K562 (cell line): ENCODE results near the gene OSGEP. TPM values are rescaled to one million over a fixed set of nuclear protein-coding genes. Genes with fewer than 3 reads are reported as not detected.

Experiments
- ARNT ChIP-seq, 2 experiments: fragments of 450-650 bp; IDR thresholded peaks; 2 replicates each; pipeline ENCODE4 v1.6.1; 2016; ENCODE audit warnings: mild to moderate bottlenecking in 1 of 2
- EP300 ChIP-seq: IDR thresholded peaks from 2 replicates; pipeline ENCODE4 v1.6.1; 2012; ENCODE audit warnings: low read length, improper control_type of control experiment
- FOSL1 ChIP-seq: fragments of 200-800 bp; sonication (Bioruptor generic); conservative IDR thresholded peaks from 2 replicates; pipeline ENCODE4 v1.6.1; 2016; ENCODE audit warnings: missing genetic modification characterization, missing compliant biosample characterization
- HNRNPLL ChIP-seq: fragments of 200-400 bp; formaldehyde crosslinking; IDR thresholded peaks from 2 replicates; pipeline ENCODE4 v1.6.1; 2017; ENCODE audit warnings: low read length, low read depth, mild to moderate bottlenecking; ENCODE audit not compliant: poor library complexity, severe bottlenecking
- ILF3 ChIP-seq: fragments of 450-650 bp; IDR thresholded peaks from 2 replicates; pipeline ENCODE4 v1.6.1; 2018; ENCODE audit warnings: antibody characterized with exemption, mild to moderate bottlenecking, moderate library complexity, borderline replicate concordance
- JUND ChIP-seq, 2 experiments: IDR thresholded peaks; 2 replicates in 1 of 2; 3 replicates in 1 of 2; pipeline ENCODE4 v1.6.1; 2011; ENCODE audit warnings: borderline replicate concordance in 2 of 2, low read depth in 2 of 2, low read length in 2 of 2, improper control_type of control experiment in 1 of 2, missing biosample characterization in 1 of 2, missing genetic modification characterization in 1 of 2, missing genetic modification reagents in 1 of 2
- KAT7 ChIP-seq: sonication (generic); formaldehyde crosslinking; IDR thresholded peaks from 2 replicates; pipeline ENCODE4 v1.8.0; 2022; ENCODE audit warnings: missing genetic modification reagents, mild to moderate bottlenecking, borderline replicate concordance
- NFYB ChIP-seq: IDR thresholded peaks from 2 replicates; pipeline ENCODE4 v1.6.1; 2011; ENCODE audit warnings: mild to moderate bottlenecking, moderate library complexity; ENCODE audit not compliant: insufficient read length; ENCODE audit errors: extremely low read depth
- POLR2B ChIP-seq: fragments of 450-650 bp; IDR thresholded peaks from 2 replicates; pipeline ENCODE4 v1.6.1; 2018; ENCODE audit warnings: low read depth; ENCODE audit not compliant: partially characterized antibody
- RBM22 ChIP-seq: fragments of 200-400 bp; formaldehyde crosslinking; IDR thresholded peaks from 2 replicates; pipeline ENCODE4 v1.6.1; 2018; ENCODE audit warnings: low read length, low read depth; ENCODE audit not compliant: poor library complexity, severe bottlenecking
- RHOXF2B ChIP-seq: fragments of 250-450 bp; sonication (Bioruptor Pico); conservative IDR thresholded peaks from 2 replicates; pipeline ENCODE4 v1.5.1; 2021
- SNRNP70 ChIP-seq: fragments of 200-400 bp; formaldehyde crosslinking; optimal IDR thresholded peaks from 2 replicates; pipeline ENCODE3; 2017; ENCODE audit warnings: low read depth, low read length
- ZNF551 ChIP-seq: fragments of 250-450 bp; sonication (Bioruptor Pico); IDR thresholded peaks from 2 replicates; pipeline ENCODE4 v1.5.0; 2021; ENCODE audit warnings: mild to moderate bottlenecking, moderate library complexity
- polyA plus RNA-seq, 8 experiments: library from polyadenylated mRNA; depleted of rRNA in 4 of 8; stranded (reverse) in 5 of 8; unstranded in 3 of 8; fragments of >200 nt; fragmentation: Nextera tagmentation in 2 of 8; fragmentation: Illumina TruSeq in 1 of 8; extraction: Ambion mirVana in 2 of 8; extraction: Trizol in 1 of 8; gene quantifications; 2 replicates each; pipeline versions ENCODE4 v1.2.1 to v1.2.3, GENCODE V29; 2011 to 2014; ENCODE audit warnings: inconsistent platforms in 1 of 8, missing spikeins in 1 of 8
- total RNA-seq, 7 experiments: library from RNA; depleted of rRNA in 6 of 7; stranded (reverse); fragments of >200 nt in 6 of 7; fragmentation: Illumina TruSeq in 2 of 7; extraction: Trizol in 2 of 7; gene quantifications; 2 replicates each; pipeline versions ENCODE4 v1.2.1 to v1.2.3, GENCODE V29; 2011 to 2021; ENCODE audit warnings: low replicate concordance in 1 of 7
- TF ChIP-seq, protein P1 (sequence below): fragments of 250-450 bp; sonication (Bioruptor Pico); IDR thresholded peaks from 2 replicates; pipeline ENCODE4 v1.5.0; 2020; ENCODE audit warnings: mild to moderate bottlenecking, borderline replicate concordance
- TF ChIP-seq, protein P2 (sequence below): fragments of 250-450 bp; sonication (Bioruptor Pico); IDR thresholded peaks from 2 replicates; pipeline ENCODE4 v1.8.0; 2022; ENCODE audit warnings: inconsistent platforms, mild to moderate bottlenecking, moderate library complexity, borderline replicate concordance
- TF ChIP-seq, protein P3 (sequence below), 3 experiments: fragments of 200-800 bp in 1 of 3; sonication (Bioruptor generic) in 1 of 3; sonication (generic) in 1 of 3; formaldehyde crosslinking in 1 of 3; IDR thresholded peaks; 2 replicates each; pipeline versions ENCODE4 v1.6.1 to v1.8.0; 2016 to 2022; ENCODE audit warnings: mild to moderate bottlenecking in 2 of 3, missing compliant biosample characterization in 2 of 3, missing genetic modification characterization in 2 of 3, missing genetic modification reagents in 1 of 3
- TF ChIP-seq, protein P4 (sequence below), 2 experiments: IDR thresholded peaks; 2 replicates each; pipeline ENCODE4 v1.6.1; 2011; ENCODE audit warnings: borderline replicate concordance in 1 of 2, control low read depth in 1 of 2, low read depth in 1 of 2, low read length in 1 of 2, mild to moderate bottlenecking in 1 of 2, mixed read lengths in 1 of 2, moderate library complexity in 1 of 2; ENCODE audit not compliant: insufficient read depth in 1 of 2, insufficient read length in 1 of 2, poor library complexity in 1 of 2, severe bottlenecking in 1 of 2; ENCODE audit errors: extremely low read depth in 1 of 2
- TF ChIP-seq, protein P5 (sequence below): fragments of 250-450 bp; sonication (Bioruptor Pico); IDR thresholded peaks from 2 replicates; pipeline ENCODE4 v1.8.0; 2022; ENCODE audit warnings: inconsistent platforms

Gene OSGEP
- total and polyA plus RNA-seq, 9 of the 15 experiments (the other 6 are each of a cell fraction or from before 2014, with no cell fraction given): 32.1 to 59.2 (median 44.1) TPM

DNA sequence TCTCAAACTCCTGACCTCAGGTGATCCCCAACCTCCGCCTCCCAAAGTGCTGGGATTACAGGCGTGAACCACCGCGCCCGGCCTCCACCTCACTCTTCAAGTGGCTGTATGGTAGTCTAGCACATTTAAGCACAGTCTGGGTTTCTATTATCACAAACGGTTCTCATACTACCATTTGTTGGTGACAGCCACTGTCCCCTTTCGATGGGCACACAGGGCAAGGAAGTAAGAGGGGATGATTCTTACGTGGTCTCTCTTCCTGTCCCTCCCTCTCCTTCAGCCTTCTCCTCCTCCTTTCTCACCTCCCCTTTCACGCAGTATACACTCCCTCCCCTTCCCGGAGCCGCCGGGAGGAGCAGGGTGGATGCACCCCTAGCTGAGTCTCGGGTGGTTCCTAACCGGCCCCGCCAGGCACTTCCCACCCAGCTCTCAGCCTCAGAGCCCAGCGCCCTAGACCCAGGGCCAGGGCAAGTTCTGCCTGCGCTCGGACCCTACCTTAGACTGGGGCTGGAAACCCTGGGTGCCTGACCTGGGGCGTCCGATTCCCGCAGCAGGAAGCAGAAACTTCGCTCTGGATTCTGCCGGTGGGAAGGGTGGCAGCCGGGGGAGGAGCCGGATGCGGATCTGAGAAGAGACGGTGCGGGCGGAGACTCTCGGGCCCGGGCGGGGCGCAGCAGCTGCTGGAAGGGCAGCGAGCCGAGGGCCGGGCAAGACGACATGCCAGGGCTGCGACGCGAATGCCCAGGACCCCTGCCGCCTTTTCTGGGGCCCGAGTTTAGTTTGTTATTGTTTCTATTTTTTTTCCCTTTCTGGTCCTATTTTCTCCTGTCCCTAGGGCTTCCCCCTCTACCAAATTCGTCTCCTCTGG lies 41.5 kb downstream of the OSGEP start, which contains the start of gene TEP1 (continued):
- TF ChIP-seq, protein P1, sequence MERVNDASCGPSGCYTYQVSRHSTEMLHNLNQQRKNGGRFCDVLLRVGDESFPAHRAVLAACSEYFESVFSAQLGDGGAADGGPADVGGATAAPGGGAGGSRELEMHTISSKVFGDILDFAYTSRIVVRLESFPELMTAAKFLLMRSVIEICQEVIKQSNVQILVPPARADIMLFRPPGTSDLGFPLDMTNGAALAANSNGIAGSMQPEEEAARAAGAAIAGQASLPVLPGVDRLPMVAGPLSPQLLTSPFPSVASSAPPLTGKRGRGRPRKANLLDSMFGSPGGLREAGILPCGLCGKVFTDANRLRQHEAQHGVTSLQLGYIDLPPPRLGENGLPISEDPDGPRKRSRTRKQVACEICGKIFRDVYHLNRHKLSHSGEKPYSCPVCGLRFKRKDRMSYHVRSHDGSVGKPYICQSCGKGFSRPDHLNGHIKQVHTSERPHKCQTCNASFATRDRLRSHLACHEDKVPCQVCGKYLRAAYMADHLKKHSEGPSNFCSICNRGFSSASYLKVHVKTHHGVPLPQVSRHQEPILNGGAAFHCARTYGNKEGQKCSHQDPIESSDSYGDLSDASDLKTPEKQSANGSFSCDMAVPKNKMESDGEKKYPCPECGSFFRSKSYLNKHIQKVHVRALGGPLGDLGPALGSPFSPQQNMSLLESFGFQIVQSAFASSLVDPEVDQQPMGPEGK (CRISPR knock-in tag): no peak
- TF ChIP-seq RBM22: no peak
- no peak for TF ChIP-seq SNRNP70
- no peak for TF ChIP-seq ZNF551 (CRISPR knock-in tag)
- TF ChIP-seq, protein P2, sequence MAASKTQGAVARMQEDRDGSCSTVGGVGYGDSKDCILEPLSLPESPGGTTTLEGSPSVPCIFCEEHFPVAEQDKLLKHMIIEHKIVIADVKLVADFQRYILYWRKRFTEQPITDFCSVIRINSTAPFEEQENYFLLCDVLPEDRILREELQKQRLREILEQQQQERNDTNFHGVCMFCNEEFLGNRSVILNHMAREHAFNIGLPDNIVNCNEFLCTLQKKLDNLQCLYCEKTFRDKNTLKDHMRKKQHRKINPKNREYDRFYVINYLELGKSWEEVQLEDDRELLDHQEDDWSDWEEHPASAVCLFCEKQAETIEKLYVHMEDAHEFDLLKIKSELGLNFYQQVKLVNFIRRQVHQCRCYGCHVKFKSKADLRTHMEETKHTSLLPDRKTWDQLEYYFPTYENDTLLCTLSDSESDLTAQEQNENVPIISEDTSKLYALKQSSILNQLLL (CRISPR knock-in tag): no peak
- TF ChIP-seq, protein P3, sequence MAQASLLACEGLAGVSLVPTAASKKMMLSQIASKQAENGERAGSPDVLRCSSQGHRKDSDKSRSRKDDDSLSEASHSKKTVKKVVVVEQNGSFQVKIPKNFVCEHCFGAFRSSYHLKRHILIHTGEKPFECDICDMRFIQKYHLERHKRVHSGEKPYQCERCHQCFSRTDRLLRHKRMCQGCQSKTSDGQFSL (CRISPR knock-in tag; IDR thresholded peaks at IDR 0.05): no peak
- TF ChIP-seq, protein P3 (tag; IDR thresholded peaks at IDR 0.05): no peak
- TF ChIP-seq HNRNPLL: no peak
- TF ChIP-seq, protein P4, sequence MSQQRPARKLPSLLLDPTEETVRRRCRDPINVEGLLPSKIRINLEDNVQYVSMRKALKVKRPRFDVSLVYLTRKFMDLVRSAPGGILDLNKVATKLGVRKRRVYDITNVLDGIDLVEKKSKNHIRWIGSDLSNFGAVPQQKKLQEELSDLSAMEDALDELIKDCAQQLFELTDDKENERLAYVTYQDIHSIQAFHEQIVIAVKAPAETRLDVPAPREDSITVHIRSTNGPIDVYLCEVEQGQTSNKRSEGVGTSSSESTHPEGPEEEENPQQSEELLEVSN (IDR thresholded peaks at IDR 0.05; ENCODE audit: borderline replicate concordance in 1 of 2, extremely low read depth in 1 of 2, insufficient read depth in 1 of 2, insufficient read length in 1 of 2, low read depth in 1 of 2, low read length in 1 of 2, poor library complexity in 1 of 2, severe bottlenecking in 1 of 2): no peak
- no peak for TF ChIP-seq RHOXF2B (CRISPR knock-in tag)
- no peak for TF ChIP-seq KAT7 (CRISPR knock-in tag)
- peak; percentile 72 for TF ChIP-seq POLR2B
- TF ChIP-seq FOSL1 (tag): no peak
- no peak for TF ChIP-seq ARNT (IDR thresholded peaks at IDR 0.05)
- TF ChIP-seq NFYB: no peak
- TF ChIP-seq, protein P5, sequence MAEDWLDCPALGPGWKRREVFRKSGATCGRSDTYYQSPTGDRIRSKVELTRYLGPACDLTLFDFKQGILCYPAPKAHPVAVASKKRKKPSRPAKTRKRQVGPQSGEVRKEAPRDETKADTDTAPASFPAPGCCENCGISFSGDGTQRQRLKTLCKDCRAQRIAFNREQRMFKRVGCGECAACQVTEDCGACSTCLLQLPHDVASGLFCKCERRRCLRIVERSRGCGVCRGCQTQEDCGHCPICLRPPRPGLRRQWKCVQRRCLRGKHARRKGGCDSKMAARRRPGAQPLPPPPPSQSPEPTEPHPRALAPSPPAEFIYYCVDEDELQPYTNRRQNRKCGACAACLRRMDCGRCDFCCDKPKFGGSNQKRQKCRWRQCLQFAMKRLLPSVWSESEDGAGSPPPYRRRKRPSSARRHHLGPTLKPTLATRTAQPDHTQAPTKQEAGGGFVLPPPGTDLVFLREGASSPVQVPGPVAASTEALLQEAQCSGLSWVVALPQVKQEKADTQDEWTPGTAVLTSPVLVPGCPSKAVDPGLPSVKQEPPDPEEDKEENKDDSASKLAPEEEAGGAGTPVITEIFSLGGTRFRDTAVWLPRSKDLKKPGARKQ (CRISPR knock-in tag): no peak
- no peak for TF ChIP-seq JUND (IDR thresholded peaks at IDR 0.05; ENCODE audit: borderline replicate concordance, low read depth, low read length)
- TF ChIP-seq JUND (tag; IDR thresholded peaks at IDR 0.05; ENCODE audit: borderline replicate concordance, low read depth, low read length): no peak
- TF ChIP-seq EP300: no peak
- TF ChIP-seq ILF3: no peak
